ENCODE measurements around the gene PCLO.

Gene PCLO
- 0 reads per million in 2 experiments for total RNA-seq

- peak; percentile 24 for DNase-seq (ENCODE audit: low read depth)
Observed at GRCh38 chr7:83162402-83163256, at the start of gene PCLO. Gene PCLO (minus strand): TSS chr7:83162884. CDS start chr7:83162592, 292 bp downstream.

GRCh38 chr7:83211685-83212084 lies 49.0 kb upstream of the PCLO start:
- no peak for DNase-seq (ENCODE audit: low read depth)

- no peak for DNase-seq (ENCODE audit: low read depth)
Observed at GRCh38 chr7:83210479-83210878, 47.8 kb upstream of the PCLO start.

- DNase-seq (ENCODE audit: low read depth): no peak
Observed at GRCh38 chr7:83204715-83205114, 42.0 kb upstream of the PCLO start.

- DNase-seq (ENCODE audit: low read depth): no peak
Observed at GRCh38 chr7:83201355-83201754, 38.7 kb upstream of the PCLO start.

- DNase-seq (ENCODE audit: low read depth): no peak
Observed at GRCh38 chr7:83190659-83191389, 28.1 kb upstream of the PCLO start.

GRCh38 chr7:83178796-83179195 lies 16.1 kb upstream of the PCLO start:
- DNase-seq (ENCODE audit: low read depth): no peak

- DNase-seq (ENCODE audit: low read depth): no peak
Observed at GRCh38 chr7:83178066-83178465, 15.4 kb upstream of the PCLO start.

GRCh38 chr7:83173664-83174063 lies 11.0 kb upstream of the PCLO start:
- no peak for DNase-seq (ENCODE audit: low read depth)

GRCh38 chr7:83166781-83167180 lies 4.1 kb upstream of the PCLO start:
- DNase-seq (ENCODE audit: low read depth): no peak

GRCh38 chr7:83161899-83162401 lies 734 bp downstream of the PCLO start:
- no peak for DNase-seq (ENCODE audit: low read depth)

GRCh38 chr7:83161186-83161585 lies 1.5 kb downstream of the PCLO start:
- DNase-seq (ENCODE audit: low read depth): no peak

- DNase-seq (ENCODE audit: low read depth): no peak
Observed at GRCh38 chr7:83159731-83160130, 3.0 kb downstream of the PCLO start.

- no peak for DNase-seq (ENCODE audit: low read depth)
Observed at GRCh38 chr7:83156006-83156405, 6.7 kb downstream of the PCLO start.

GRCh38 chr7:83155407-83155806 lies 7.3 kb downstream of the PCLO start:
- DNase-seq (ENCODE audit: low read depth): no peak

GRCh38 chr7:83153419-83153818 lies 9.3 kb downstream of the PCLO start:
- DNase-seq (ENCODE audit: low read depth): no peak

GRCh38 chr7:83150310-83150709 lies 12.4 kb downstream of the PCLO start:
- no peak for DNase-seq (ENCODE audit: low read depth)

- no peak for DNase-seq (ENCODE audit: low read depth)
Observed at GRCh38 chr7:83149466-83149865, 13.2 kb downstream of the PCLO start.

- no peak for DNase-seq (ENCODE audit: low read depth)
Observed at GRCh38 chr7:83148776-83149175, 13.9 kb downstream of the PCLO start.

- no peak for DNase-seq (ENCODE audit: low read depth)
Observed at GRCh38 chr7:83143107-83143506, 19.6 kb downstream of the PCLO start.

- no peak for DNase-seq (ENCODE audit: low read depth)
Observed at GRCh38 chr7:83142365-83142764, 20.3 kb downstream of the PCLO start.

GRCh38 chr7:83141927-83142326 lies 20.8 kb downstream of the PCLO start:
- no peak for DNase-seq (ENCODE audit: low read depth)

Data from T follicular helper cell (primary cell).